WERI-Rb-1 (cell line): ENCODE results near the gene CTSW.
A peak's percentile ranks its signal among the peaks of the same experiment; 100 is the strongest.
"Not testable (repeated sequence)": the region's sequence is repeated elsewhere in the genome, so short reads cannot be mapped to it uniquely, and the experiment has no call there.

Experiments used
- DNase-seq: peaks from one replicate; pipeline ENCODE4 v3.0.0-alpha.2; 2020
- H3K27ac ChIP-seq: fragments of 250-450 bp; sonication (Bioruptor Pico); 2 replicates; pipeline ENCODE4 v1.5.1; 2020; ENCODE audit warnings: mild to moderate bottlenecking, moderate library complexity
- H3K27me3 ChIP-seq: fragments of 250-450 bp; sonication (Bioruptor Pico); 2 replicates; pipeline ENCODE4 v1.5.1; 2021; ENCODE audit warnings: mild to moderate bottlenecking, low read depth, moderate library complexity; ENCODE audit not compliant: insufficient read depth, severe bottlenecking
- H3K36me3 ChIP-seq: fragments of 250-450 bp; sonication (Bioruptor Pico); 2 replicates; pipeline ENCODE4 v1.5.1; 2020; ENCODE audit warnings: mild to moderate bottlenecking, moderate library complexity
- H3K4me3 ChIP-seq: 2 replicates; pipeline ENCODE4 v1.5.1; 2011; ENCODE audit warnings: low read depth, mild to moderate bottlenecking, control low read depth, low read length
- H3K9me3 ChIP-seq: fragments of 250-450 bp; sonication (Bioruptor Pico); 2 replicates; pipeline ENCODE4 v1.5.1; 2021; ENCODE audit warnings: mild to moderate bottlenecking, moderate library complexity; ENCODE audit not compliant: severe bottlenecking
- CTCF ChIP-seq: IDR thresholded peaks from 2 replicates; pipeline ENCODE4 v1.5.1; 2011; ENCODE audit warnings: low read depth, mild to moderate bottlenecking, control low read depth, inconsistent platforms, low read length

The CTSW gene, protein sequence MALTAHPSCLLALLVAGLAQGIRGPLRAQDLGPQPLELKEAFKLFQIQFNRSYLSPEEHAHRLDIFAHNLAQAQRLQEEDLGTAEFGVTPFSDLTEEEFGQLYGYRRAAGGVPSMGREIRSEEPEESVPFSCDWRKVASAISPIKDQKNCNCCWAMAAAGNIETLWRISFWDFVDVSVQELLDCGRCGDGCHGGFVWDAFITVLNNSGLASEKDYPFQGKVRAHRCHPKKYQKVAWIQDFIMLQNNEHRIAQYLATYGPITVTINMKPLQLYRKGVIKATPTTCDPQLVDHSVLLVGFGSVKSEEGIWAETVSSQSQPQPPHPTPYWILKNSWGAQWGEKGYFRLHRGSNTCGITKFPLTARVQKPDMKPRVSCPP

GRCh38 chr11:65879617-65880016 is at the start of gene CTSW:
CTSW (plus strand) TSS chr11:65879837; CDS start chr11:65879855, 18 bp downstream.
- DNase-seq: no peak
- H3K36me3 ChIP-seq: peaks cover 26% of the 10 kb centered on the region
- no peaks in the 10 kb centered on the region for H3K27me3 ChIP-seq
- no peak within 1 kb of the TSS for H3K4me3 ChIP-seq
- H3K9me3 ChIP-seq: no peaks in the 10 kb centered on the region
- TF ChIP-seq CTCF: no peak
- H3K27ac ChIP-seq: no peak within 1 kb of the TSS

DNA sequence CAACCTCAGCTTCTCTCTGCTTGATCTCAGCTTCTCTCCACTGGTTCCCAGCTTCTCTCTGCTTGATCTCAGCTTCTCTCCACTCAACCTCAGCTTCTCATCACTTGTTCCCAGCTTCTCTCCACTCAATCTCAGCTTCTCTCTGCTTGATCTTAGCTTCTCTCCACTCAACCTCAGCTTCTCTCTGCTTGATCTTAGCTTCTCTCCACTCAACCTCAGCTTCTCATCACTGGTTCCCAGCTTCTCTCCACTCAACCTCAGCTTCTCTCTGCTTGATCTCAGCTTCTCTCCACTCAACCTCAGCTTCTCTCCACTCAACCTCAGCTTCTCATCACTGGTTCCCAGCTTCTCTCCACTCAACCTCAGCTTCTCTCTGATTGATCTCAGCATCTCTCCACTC is 47.4 kb upstream of the CTSW start:
- H3K27ac ChIP-seq, DNase-seq, H3K4me3 ChIP-seq, H3K36me3 ChIP-seq, H3K27me3 ChIP-seq, H3K9me3 ChIP-seq: not testable (repeated sequence)

- Histone ChIP-seq H3K9me3 (no peaks in the 10 kb centered on the region), H3K27ac (peak within 1 kb of the TSS; percentile 88), H3K36me3 (no peaks in the 10 kb centered on the region), H3K4me3 (peak within 1 kb of the TSS; percentile 47), H3K27me3 (no peaks in the 10 kb centered on the region)
- peak; percentile 95 for DNase-seq
- TF ChIP-seq CTCF: no peak
Measured at GRCh38 chr11:65833297-65834030, 46.2 kb upstream of the CTSW start, which contains the start of gene SNX32. SNX32 (plus strand) TSS chr11:65833963; CDS start chr11:65834066, 103 bp downstream.

DNA sequence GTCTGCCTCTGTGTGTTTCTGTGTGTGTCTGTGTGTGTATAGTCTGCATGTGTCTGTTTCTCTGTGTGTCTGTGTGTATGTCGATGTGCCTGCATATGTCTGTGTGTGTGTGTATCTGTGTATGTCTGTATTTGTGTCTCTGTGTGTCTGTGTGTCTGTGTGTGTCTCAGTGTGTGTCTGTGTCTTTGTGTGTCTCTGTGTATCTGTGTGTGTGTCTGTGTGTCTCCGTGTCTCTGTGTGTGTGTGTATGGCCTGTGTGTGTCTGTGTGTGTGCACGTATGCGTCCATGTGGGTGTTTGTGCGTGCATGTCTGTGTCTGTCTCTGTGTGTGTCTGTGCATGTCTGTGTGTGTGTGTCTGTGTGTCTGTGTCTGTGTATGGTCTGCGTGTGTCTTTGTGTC is 45.4 kb upstream of the CTSW start:
- Histone ChIP-seq H3K27me3 (no peaks in the 10 kb centered on the region), H3K27ac (no peak overlapping the region), H3K4me3 (peak overlapping the region; percentile 47), H3K36me3 (no peaks in the 10 kb centered on the region), H3K9me3 (no peaks in the 10 kb centered on the region)
- TF ChIP-seq CTCF: no peak
- no peak for DNase-seq

DNA sequence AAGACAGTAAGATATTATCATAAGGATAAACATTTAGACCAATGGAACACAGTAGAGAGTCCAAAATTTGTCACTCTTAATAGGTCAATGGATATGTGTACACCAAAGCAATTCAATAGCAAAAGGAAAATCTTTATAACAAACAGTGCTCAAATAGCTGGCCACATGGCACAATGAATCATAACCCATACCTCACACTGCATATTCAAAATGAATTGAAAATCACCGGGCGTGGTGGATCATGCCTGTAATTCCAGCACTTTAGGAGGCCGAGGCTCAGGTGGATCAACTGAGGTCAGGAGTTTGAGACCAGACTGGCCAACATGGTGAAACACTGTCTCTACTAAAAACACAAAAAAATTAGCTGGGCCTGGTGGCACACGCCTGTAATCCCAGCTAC is 37.5 kb upstream of the CTSW start:
- TF ChIP-seq CTCF: no peak
- H3K27me3 ChIP-seq: no peaks in the 10 kb centered on the region
- H3K27ac ChIP-seq: no peak overlapping the region
- H3K36me3 ChIP-seq: no peaks in the 10 kb centered on the region
- no peak overlapping the region for H3K4me3 ChIP-seq
- no peak for DNase-seq
- no peaks in the 10 kb centered on the region for H3K9me3 ChIP-seq

- H3K4me3 ChIP-seq: no peak overlapping the region
- H3K9me3 ChIP-seq: no peaks in the 10 kb centered on the region
- no peak overlapping the region for H3K27ac ChIP-seq
- H3K36me3 ChIP-seq: no peaks in the 10 kb centered on the region
- H3K27me3 ChIP-seq: no peaks in the 10 kb centered on the region
- no peak for TF ChIP-seq CTCF
- no peak for DNase-seq
Measured at GRCh38 chr11:65843811-65844210, 35.8 kb upstream of the CTSW start.
